Omental fat pad (tissue), 4 donors: Measurements from ENCODE around the gene INTS1. TPM values are rescaled to one million over a fixed set of nuclear protein-coding genes. Genes with fewer than 3 reads are reported as not detected.
A peak's percentile ranks its signal among the peaks of the same experiment; 100 is the strongest.

ENCODE experiments used
- ATAC-seq: fragments of 150-250 bp; one replicate; pipeline ENCODE4 v1.9.1; 2016; ENCODE audit warnings: mild to moderate bottlenecking, moderate library complexity; ENCODE audit not compliant: low FRiP score
- DNase-seq: peaks from one replicate; pipeline ENCODE4 v3.0.0-alpha.2; 2019; ENCODE audit warnings: low spot score
- total RNA-seq, 4 donors: library from RNA; depleted of rRNA; stranded (reverse); fragments of >200 nt; gene quantifications; one replicate each; pipeline ENCODE4 v1.1.0, GENCODE V29; 2016
- TF ChIP-seq, protein P1 (sequence below), 3 donors: fragments of 450-650 bp; IDR thresholded peaks; one replicate each; pipeline ENCODE4 v1.5.1; 2016 to 2017; ENCODE audit warnings: antibody characterized with exemption in 3 of 3, mild to moderate bottlenecking in 3 of 3, moderate library complexity in 2 of 3

INTS1 gene, protein sequence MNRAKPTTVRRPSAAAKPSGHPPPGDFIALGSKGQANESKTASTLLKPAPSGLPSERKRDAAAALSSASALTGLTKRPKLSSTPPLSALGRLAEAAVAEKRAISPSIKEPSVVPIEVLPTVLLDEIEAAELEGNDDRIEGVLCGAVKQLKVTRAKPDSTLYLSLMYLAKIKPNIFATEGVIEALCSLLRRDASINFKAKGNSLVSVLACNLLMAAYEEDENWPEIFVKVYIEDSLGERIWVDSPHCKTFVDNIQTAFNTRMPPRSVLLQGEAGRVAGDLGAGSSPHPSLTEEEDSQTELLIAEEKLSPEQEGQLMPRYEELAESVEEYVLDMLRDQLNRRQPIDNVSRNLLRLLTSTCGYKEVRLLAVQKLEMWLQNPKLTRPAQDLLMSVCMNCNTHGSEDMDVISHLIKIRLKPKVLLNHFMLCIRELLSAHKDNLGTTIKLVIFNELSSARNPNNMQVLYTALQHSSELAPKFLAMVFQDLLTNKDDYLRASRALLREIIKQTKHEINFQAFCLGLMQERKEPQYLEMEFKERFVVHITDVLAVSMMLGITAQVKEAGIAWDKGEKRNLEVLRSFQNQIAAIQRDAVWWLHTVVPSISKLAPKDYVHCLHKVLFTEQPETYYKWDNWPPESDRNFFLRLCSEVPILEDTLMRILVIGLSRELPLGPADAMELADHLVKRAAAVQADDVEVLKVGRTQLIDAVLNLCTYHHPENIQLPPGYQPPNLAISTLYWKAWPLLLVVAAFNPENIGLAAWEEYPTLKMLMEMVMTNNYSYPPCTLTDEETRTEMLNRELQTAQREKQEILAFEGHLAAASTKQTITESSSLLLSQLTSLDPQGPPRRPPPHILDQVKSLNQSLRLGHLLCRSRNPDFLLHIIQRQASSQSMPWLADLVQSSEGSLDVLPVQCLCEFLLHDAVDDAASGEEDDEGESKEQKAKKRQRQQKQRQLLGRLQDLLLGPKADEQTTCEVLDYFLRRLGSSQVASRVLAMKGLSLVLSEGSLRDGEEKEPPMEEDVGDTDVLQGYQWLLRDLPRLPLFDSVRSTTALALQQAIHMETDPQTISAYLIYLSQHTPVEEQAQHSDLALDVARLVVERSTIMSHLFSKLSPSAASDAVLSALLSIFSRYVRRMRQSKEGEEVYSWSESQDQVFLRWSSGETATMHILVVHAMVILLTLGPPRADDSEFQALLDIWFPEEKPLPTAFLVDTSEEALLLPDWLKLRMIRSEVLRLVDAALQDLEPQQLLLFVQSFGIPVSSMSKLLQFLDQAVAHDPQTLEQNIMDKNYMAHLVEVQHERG (N-terminal part only)
- 10 to 100 TPM; 22.4 to 39.4 (median 32.0) TPM for total RNA-seq

DNA sequence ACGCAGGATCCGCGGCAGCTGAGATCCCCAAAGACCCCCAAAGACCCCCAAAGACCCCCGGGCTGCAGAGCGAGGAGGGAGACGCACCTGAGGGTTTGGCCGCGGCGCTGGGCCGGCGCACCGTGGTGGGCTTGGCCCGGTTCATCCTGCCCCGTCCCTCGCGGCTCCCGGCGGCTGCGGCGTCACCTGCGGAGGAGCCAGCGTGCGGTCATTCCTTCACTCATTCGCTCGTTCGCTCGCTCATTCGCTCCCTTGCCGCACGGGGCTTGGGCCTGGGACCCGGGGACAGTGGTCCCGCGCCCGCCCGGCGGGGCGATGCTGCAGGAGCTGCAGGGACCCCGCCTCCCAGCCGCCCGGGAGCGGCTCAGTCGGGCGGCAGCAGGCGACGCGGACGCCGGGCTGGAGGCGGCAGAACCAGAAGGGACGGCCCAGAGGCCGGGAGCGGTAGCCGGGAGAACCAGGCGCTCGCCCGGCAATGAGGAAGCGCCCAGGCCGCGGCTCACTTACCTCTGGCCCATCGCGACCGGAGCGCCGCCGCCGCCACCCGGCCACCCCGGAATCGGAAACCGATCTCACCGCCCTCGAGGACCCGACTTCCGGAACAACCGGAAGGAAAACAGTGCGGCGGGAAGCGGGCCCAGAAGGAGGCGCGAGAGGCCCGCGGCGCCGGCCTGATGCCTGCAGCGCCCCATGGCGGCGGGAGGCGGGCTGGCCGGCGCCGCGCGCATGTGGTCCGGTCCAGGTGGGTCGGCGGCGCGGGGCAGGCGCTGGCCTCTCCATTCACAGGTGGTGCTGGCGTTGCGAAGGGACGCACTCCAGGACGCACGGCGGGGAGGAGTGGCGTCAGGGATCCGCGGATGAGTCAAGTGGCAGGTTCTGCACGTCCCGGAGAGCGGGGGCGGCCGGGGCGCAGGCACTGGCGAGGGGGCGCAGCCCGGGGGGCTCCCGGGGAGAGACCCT, at the start of gene INTS1:
TSS of gene INTS1 (minus strand) at position 574 of the 960 bp plus-strand sequence. CDS start at position 145, 429 bp downstream.
- ATAC-seq (peak; percentile 96), DNase-seq (peak; percentile 68)
- TF ChIP-seq, protein P1, sequence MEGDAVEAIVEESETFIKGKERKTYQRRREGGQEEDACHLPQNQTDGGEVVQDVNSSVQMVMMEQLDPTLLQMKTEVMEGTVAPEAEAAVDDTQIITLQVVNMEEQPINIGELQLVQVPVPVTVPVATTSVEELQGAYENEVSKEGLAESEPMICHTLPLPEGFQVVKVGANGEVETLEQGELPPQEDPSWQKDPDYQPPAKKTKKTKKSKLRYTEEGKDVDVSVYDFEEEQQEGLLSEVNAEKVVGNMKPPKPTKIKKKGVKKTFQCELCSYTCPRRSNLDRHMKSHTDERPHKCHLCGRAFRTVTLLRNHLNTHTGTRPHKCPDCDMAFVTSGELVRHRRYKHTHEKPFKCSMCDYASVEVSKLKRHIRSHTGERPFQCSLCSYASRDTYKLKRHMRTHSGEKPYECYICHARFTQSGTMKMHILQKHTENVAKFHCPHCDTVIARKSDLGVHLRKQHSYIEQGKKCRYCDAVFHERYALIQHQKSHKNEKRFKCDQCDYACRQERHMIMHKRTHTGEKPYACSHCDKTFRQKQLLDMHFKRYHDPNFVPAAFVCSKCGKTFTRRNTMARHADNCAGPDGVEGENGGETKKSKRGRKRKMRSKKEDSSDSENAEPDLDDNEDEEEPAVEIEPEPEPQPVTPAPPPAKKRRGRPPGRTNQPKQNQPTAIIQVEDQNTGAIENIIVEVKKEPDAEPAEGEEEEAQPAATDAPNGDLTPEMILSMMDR (IDR thresholded peaks at IDR 0.05) = peak in 2 of 3 donors; percentile 86 to 95

DNA sequence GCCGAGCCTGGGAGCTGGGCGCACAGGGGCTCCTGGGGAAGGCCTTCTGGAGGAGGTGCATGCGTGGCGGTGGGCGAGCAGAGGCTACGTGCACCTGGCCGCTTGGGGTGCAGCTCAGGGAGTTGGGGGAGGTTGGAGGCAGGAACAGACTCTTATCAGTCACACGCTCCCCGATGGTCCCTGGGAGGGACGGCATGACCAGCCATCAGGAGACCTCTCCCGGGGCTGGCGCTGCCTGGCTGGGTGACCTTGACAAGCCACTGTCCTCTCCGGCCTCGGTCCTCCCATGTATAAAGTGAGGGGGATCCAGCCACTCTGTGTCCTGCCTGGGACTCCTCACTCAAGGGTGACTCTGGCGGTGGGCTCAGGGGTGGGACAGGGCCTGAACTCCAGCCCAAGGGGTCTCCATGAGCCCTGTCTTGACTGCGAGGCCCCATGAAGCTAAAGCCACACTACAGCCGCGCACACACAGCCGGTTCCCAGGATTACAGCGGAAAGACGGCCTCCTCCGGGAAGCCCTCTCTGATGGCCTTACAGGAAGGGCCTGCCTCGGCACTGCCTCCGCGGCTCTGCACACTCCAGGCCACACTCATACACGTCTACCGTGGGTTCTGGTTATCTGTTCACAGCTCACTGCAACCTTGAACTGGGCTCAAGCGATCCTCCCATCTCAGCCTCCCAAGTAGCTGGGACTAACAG, 49.5 kb upstream of the INTS1 start:
- TF ChIP-seq, protein P1 (IDR thresholded peaks at IDR 0.05) = no peak
- DNase-seq (no peak), ATAC-seq (no peak)

DNA sequence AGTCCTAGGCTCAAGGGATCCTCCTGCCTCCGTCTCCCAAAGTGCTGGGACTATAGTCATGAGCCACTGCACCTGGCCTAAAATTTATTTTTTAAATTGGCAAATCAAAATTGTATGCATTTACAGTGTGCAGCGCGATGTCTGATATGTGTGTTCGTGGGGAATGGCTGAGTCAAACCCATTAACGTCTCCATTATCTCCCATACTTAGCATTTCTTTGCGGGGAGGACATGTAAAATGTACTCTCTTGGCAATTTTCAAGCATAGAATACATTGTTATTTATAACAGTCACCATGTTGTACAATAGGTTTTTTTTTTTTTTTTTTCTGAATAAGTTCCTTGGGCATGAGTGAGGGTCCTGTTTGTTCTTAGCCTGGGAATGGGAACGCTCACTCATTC, 48.0 kb upstream of the INTS1 start:
- TF ChIP-seq, protein P1 (IDR thresholded peaks at IDR 0.05) = no peak
- ATAC-seq = no peak
- no peak for DNase-seq

DNA sequence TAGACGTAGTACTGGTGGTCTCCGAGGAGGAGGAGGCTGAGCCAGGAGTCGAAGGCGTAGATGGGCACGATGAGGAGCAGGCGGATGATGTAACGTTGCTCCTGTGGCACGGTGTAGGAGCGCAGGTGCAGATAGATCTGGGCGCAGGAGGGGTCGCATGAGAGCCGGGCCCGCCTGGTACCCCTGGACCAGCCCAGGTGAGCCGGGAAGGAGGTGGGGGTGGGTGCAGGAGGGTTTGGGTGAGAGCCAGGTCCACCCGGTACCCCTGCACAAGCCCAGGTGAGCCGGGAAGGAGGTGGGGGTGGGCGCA, 46.6 kb upstream of the INTS1 start:
- no peak for ATAC-seq
- TF ChIP-seq, protein P1 (IDR thresholded peaks at IDR 0.05) = no peak
- no peak for DNase-seq

DNA sequence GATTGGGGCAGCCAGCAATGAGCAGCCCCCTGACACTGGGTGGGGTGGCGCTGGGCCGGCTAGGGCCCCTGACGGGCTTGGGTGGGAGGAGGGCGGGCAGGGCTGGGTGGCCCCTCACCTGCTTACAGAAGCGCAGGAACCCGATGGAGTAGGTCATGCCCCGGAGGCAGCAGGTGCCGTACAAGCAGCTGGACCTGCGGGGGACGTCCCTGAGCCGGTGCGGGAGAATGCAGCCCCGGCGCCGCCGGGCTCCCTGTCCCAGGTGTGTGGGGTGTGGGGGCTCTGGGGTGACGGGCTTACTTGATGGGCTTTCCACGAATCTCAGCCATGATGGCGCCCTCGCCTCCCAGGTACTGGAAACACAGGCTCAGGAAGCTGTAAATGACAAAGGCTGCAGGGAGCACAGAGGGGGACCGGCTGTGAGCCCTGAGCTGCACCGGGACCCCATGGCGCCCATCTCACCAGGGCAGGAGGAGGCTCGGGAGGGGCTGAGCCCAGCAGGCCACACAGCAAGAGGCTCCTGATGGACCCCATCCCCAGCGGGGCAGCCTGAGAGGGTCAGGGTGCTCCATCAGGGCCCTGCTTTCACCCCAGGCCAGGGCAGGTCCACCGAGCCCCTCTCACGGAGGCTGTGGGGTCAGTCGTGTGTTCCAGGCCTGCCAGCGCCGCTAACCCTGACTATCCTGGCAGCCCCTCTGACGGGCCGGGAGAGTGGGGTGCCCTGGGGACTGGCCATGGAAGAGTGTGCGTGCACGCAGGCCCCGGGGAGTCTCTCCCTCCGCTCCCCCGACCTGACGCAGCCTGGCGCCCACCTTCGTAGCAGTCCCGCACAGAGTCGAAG, 46.0 kb upstream of the INTS1 start:
- ATAC-seq = no peak
- DNase-seq = no peak
- TF ChIP-seq, protein P1 (IDR thresholded peaks at IDR 0.05) = no peak
